Fibroblast of mammary gland (primary cell): ENCODE measurements around the gene HS3ST4.
"Not testable (repeated sequence)": the region's sequence is repeated elsewhere in the genome, so short reads cannot be mapped to it uniquely, and the experiment has no call there.

Experiments used
- DNase-seq: peaks from one replicate; pipeline ENCODE4 v3.0.0-alpha.2; 2010; ENCODE audit warnings: low read depth
- H3K4me3 ChIP-seq: 2 replicates; pipeline ENCODE4 v1.5.1; 2011; ENCODE audit warnings: low read depth, mild to moderate bottlenecking, low read length, moderate library complexity; ENCODE audit not compliant: control insufficient read depth
- TF ChIP-seq, protein P1 (sequence below): conservative IDR thresholded peaks from 2 replicates; pipeline ENCODE4 v1.5.1; 2011; ENCODE audit warnings: low read depth, low read length, inconsistent platforms; ENCODE audit not compliant: control insufficient read depth, insufficient read depth

HS3ST4 gene

DNA sequence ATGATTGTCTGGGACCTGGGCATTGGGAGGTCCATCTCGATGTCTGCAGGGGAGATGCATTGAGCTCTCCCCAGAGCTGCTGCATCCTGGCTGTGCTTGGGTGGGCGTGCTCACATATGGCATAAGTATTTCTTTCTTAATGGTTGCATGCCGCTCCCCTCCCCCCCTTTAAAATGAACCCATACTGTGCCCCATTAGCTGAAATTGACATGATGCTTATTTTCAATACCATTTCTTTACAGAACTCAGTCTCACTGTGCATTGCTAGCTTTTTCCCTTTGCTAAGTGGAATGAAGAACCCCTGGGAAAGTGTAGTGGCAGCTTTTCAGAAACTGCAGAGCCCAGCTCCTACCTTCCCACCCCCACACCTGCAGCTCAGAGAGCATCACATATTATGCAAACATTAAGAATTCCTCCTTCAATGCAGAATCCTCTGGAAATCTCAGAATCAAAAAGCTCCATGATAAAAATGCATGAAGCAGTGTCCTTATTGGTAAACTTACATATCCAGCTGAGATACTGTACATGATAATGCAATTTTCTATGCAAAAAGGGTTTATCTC is 56.4 kb downstream of the HS3ST4 start:
- TF ChIP-seq, protein P1, sequence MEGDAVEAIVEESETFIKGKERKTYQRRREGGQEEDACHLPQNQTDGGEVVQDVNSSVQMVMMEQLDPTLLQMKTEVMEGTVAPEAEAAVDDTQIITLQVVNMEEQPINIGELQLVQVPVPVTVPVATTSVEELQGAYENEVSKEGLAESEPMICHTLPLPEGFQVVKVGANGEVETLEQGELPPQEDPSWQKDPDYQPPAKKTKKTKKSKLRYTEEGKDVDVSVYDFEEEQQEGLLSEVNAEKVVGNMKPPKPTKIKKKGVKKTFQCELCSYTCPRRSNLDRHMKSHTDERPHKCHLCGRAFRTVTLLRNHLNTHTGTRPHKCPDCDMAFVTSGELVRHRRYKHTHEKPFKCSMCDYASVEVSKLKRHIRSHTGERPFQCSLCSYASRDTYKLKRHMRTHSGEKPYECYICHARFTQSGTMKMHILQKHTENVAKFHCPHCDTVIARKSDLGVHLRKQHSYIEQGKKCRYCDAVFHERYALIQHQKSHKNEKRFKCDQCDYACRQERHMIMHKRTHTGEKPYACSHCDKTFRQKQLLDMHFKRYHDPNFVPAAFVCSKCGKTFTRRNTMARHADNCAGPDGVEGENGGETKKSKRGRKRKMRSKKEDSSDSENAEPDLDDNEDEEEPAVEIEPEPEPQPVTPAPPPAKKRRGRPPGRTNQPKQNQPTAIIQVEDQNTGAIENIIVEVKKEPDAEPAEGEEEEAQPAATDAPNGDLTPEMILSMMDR: no peak
- DNase-seq: no peak
- H3K4me3 ChIP-seq: no peak overlapping the region

DNA sequence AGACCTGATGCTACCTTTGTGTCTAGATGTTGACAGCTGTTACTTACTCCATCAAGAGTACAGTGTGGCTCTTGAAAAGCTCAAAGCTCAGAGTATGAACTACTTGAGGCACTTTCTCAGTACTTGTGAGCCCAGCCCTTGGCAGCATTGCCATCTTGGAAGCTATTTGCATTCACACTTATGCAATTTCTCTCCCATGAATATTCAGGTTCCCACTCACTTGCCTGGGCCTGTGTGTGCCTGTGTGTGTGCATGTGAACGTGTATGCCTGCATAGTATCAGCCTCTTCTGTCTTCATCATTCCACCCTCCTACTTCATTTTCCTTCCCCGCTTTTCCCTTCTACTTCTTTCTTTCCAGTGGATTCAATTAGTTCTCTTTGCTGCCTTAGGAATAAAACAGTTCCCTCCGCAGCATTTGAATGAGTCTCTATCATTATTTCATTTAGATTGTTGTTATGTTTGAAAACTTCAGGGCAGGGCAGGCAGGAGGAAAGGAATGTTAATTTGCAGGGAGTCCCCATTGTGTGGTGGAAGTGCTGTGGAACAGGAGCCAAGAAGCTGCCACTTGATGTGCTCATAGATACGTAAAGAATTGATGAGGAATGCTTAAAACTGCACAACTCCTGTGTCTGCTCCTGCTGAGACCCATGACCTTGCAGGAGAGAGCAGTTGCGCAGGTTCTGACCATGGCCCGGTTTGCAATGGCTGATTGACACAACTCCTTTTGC is 58.9 kb downstream of the HS3ST4 start:
- TF ChIP-seq, protein P1: no peak
- no peak overlapping the region for H3K4me3 ChIP-seq
- DNase-seq: no peak

DNA sequence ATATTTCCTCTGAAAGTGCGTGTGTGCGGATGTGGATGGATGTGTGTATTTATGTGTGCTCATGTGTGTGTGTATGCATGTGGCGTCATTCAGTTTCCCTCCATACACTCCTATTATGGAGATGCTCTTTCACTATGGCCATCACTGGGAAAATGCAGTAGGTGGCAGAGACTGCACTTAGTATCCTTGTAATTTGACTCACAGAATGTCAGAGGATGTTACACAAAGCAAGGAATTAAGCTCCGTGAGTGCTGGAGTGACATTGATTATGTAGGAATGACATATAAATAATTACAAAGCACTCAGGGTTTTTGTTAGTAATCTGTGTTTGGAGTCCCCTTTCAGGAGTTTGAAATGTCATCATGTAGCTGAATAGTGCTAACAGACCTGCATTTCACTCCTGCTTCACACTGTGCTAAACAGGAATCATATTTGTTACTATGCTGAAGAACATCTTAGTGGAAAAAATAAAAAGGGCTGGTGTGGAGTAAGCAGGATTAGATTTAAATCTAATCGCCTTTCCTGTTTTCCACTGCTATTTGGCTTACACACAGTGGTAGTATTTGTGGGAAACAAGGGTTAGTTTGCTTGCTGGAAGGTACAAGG is 59.6 kb downstream of the HS3ST4 start:
- no peak overlapping the region for H3K4me3 ChIP-seq
- no peak for DNase-seq
- TF ChIP-seq, protein P1: no peak

DNA sequence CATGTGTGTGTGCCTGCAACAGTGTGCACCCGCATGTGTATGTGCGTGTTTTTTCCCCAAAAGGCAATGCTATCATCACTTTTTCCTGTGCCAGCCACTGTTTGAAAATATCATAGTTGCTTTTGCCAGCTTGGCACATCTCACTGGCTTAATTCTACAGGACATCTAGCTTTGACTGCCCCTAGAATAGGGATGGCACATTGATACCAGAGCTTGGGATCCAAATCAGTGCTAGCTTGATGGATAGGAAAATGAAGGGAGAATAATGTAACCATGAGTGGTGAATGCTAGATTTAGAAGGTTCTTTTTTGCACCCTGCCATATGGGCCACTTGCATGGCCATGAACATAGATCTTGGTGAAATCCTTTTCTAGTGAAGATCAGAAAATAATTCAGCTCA is 72.7 kb downstream of the HS3ST4 start:
- DNase-seq: no peak
- TF ChIP-seq, protein P1: no peak
- no peak overlapping the region for H3K4me3 ChIP-seq

DNA sequence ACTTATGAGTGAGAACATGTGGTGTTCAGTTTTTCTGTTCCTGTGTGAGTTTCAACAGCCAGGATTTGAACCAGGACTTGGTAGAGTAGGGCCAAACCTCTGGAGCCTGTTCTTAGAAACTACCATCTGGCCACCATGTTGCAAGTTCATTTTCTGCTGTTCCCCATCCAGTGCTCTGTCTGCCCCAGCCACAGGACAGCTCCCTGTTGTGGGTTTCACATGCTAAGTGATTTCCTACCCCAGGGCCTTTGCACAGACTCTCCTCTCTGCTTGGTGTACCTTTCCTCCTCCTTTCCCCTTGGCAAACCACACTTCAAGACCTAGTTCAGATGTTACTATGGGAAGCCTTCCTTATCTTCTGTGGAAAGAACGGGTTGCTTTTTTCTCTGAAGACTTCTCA is 79.5 kb downstream of the HS3ST4 start:
- TF ChIP-seq, protein P1: no peak
- DNase-seq: no peak
- H3K4me3 ChIP-seq: no peak overlapping the region

DNA sequence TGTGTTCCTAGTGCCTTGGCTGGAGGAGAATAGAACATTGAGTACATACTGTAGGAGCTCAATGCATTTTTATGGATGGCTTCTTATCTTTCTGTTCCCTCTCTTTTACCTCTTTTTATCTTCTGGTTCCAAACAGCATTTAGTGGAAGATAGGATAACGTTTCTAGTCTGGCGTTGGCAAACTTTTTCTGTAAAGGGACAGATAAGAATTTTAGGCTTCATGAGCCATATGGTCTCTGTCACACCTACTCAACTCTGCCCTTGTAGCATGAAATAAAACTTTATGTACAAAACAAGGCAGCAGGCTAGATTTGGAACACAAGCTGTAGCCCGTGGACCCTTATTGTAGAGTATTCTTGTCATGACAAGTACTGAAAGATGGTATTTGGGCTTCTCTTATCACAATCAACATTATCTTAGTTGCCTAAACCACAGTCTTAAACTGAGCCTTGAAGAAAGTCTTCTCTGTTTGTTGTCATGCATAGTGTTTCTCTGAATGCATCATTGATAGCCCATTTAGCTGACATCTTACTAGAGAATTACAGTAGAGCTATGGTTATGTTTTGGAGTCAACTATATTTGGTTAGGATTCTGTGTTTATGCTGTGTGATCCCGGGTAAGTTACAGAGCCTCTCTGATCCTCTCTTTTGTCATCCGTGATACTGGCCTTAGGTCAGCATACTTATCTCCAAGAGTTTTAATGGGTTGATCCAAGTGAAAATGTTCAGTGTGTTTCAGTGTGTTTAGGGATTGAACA is 80.2 kb downstream of the HS3ST4 start:
- DNase-seq: no peak
- H3K4me3 ChIP-seq: no peak overlapping the region
- TF ChIP-seq, protein P1: no peak

DNA sequence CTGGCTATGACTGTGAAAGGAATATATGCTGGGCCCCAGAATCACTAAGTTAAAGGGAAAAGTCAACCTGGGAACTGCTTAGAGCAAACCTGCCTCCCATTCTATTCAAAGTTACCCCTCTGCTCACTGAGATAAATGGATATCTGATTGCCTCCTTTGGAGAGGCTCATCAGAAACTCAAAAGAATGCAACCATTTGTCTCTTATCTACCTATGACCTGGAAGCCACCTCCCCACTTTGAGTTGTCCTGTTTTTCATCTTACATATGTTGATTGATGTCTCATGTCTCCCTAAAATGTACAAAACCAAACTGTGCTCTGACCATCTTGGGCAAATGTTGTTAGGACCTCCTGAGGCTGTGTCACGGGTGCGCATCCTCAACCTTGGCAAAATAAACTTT is 84.5 kb downstream of the HS3ST4 start:
- H3K4me3 ChIP-seq, DNase-seq: not testable (repeated sequence)
